Measurements from ENCODE around the gene ANXA1.

ANXA1 gene

GRCh38 chr9:73135394-73135793, 16.3 kb upstream of the ANXA1 start:
- TF ChIP-seq TAF1 (IDR thresholded peaks at IDR 0.05; ENCODE audit: low read depth, low read length) (no peak), POLR2A (IDR thresholded peaks at IDR 0.05; ENCODE audit: low read depth, low read length) (no peak), SPI1 (IDR thresholded peaks at IDR 0.05; ENCODE audit: low read depth, low read length) (no peak), POU2F2 (IDR thresholded peaks at IDR 0.05; ENCODE audit: low read depth, low read length) (no peak), POLR2AphosphoS5 (IDR thresholded peaks at IDR 0.05; ENCODE audit: low read depth, low read length) (no peak), PAX5 (IDR thresholded peaks at IDR 0.05; ENCODE audit: insufficient read depth, low read length, severe bottlenecking) (no peak)
- FAIRE-seq: no peak
- no peak for DNase-seq (ENCODE audit: insufficient read length, low spot score)

GRCh38 chr9:73137286-73137899, 14.3 kb upstream of the ANXA1 start:
- FAIRE-seq (no peak), DNase-seq (ENCODE audit: insufficient read length, low spot score) (no peak)
- TF ChIP-seq SPI1 (IDR thresholded peaks at IDR 0.05; ENCODE audit: low read depth, low read length) (no peak), POLR2AphosphoS5 (IDR thresholded peaks at IDR 0.05; ENCODE audit: low read depth, low read length) (no peak), POU2F2 (IDR thresholded peaks at IDR 0.05; ENCODE audit: low read depth, low read length) (no peak), TAF1 (IDR thresholded peaks at IDR 0.05; ENCODE audit: low read depth, low read length) (no peak), PAX5 (IDR thresholded peaks at IDR 0.05; ENCODE audit: insufficient read depth, low read length, severe bottlenecking) (no peak), POLR2A (IDR thresholded peaks at IDR 0.05; ENCODE audit: low read depth, low read length) (no peak)

GRCh38 chr9:73137914-73138313, 13.8 kb upstream of the ANXA1 start:
- no peak for TF ChIP-seq POLR2AphosphoS5 (IDR thresholded peaks at IDR 0.05; ENCODE audit: low read depth, low read length)
- TF ChIP-seq TAF1 (IDR thresholded peaks at IDR 0.05; ENCODE audit: low read depth, low read length): no peak
- TF ChIP-seq SPI1 (IDR thresholded peaks at IDR 0.05; ENCODE audit: low read depth, low read length): no peak
- TF ChIP-seq PAX5 (IDR thresholded peaks at IDR 0.05; ENCODE audit: insufficient read depth, low read length, severe bottlenecking): no peak
- FAIRE-seq (no peak), DNase-seq (ENCODE audit: insufficient read length, low spot score) (no peak)

- 0 out of 2 replicates have a peak, but pooled peaks have one; percentile 9 for TF ChIP-seq SPI1 (IDR thresholded peaks at IDR 0.05; ENCODE audit: low read depth, low read length)
- no peak for TF ChIP-seq TAF1 (IDR thresholded peaks at IDR 0.05; ENCODE audit: low read depth, low read length)
- TF ChIP-seq POU2F2 (IDR thresholded peaks at IDR 0.05; ENCODE audit: low read depth, low read length): no peak
- TF ChIP-seq PAX5 (IDR thresholded peaks at IDR 0.05; ENCODE audit: insufficient read depth, low read length, severe bottlenecking): no peak
- no peak for TF ChIP-seq POLR2AphosphoS5 (IDR thresholded peaks at IDR 0.05; ENCODE audit: low read depth, low read length)
- no peak for TF ChIP-seq POLR2A (IDR thresholded peaks at IDR 0.05; ENCODE audit: low read depth, low read length)
- DNase-seq (ENCODE audit: insufficient read length, low spot score) (no peak), FAIRE-seq (no peak)
Observed at GRCh38 chr9:73138516-73138915, 13.1 kb upstream of the ANXA1 start.

- TF ChIP-seq TAF1 (IDR thresholded peaks at IDR 0.05; ENCODE audit: low read depth, low read length): no peak
- TF ChIP-seq SPI1 (IDR thresholded peaks at IDR 0.05; ENCODE audit: low read depth, low read length): no peak
- TF ChIP-seq POLR2AphosphoS5 (IDR thresholded peaks at IDR 0.05; ENCODE audit: low read depth, low read length): no peak
- no peak for TF ChIP-seq PAX5 (IDR thresholded peaks at IDR 0.05; ENCODE audit: insufficient read depth, low read length, severe bottlenecking)
- no peak for TF ChIP-seq POLR2A (IDR thresholded peaks at IDR 0.05; ENCODE audit: low read depth, low read length)
- TF ChIP-seq POU2F2 (IDR thresholded peaks at IDR 0.05; ENCODE audit: low read depth, low read length): no peak
- FAIRE-seq: no peak
- DNase-seq (ENCODE audit: insufficient read length, low spot score): no peak
Observed at GRCh38 chr9:73141282-73141681, 10.4 kb upstream of the ANXA1 start.

GRCh38 chr9:73143711-73144328, 7.8 kb upstream of the ANXA1 start:
- FAIRE-seq (no peak), DNase-seq (ENCODE audit: insufficient read length, low spot score) (no peak)
- TF ChIP-seq POLR2AphosphoS5 (IDR thresholded peaks at IDR 0.05; ENCODE audit: low read depth, low read length) (no peak), PAX5 (IDR thresholded peaks at IDR 0.05; ENCODE audit: insufficient read depth, low read length, severe bottlenecking) (no peak), SPI1 (IDR thresholded peaks at IDR 0.05; ENCODE audit: low read depth, low read length) (no peak), TAF1 (IDR thresholded peaks at IDR 0.05; ENCODE audit: low read depth, low read length) (no peak), POLR2A (IDR thresholded peaks at IDR 0.05; ENCODE audit: low read depth, low read length) (no peak), POU2F2 (IDR thresholded peaks at IDR 0.05; ENCODE audit: low read depth, low read length) (no peak)

GRCh38 chr9:73146111-73146815, 5.4 kb upstream of the ANXA1 start:
- no peak for TF ChIP-seq POLR2A (IDR thresholded peaks at IDR 0.05; ENCODE audit: low read depth, low read length)
- TF ChIP-seq POLR2AphosphoS5 (IDR thresholded peaks at IDR 0.05; ENCODE audit: low read depth, low read length): no peak
- no peak for TF ChIP-seq SPI1 (IDR thresholded peaks at IDR 0.05; ENCODE audit: low read depth, low read length)
- no peak for TF ChIP-seq TAF1 (IDR thresholded peaks at IDR 0.05; ENCODE audit: low read depth, low read length)
- no peak for TF ChIP-seq PAX5 (IDR thresholded peaks at IDR 0.05; ENCODE audit: insufficient read depth, low read length, severe bottlenecking)
- TF ChIP-seq POU2F2 (IDR thresholded peaks at IDR 0.05; ENCODE audit: low read depth, low read length): no peak
- DNase-seq (ENCODE audit: insufficient read length, low spot score) (no peak), FAIRE-seq (no peak)

GRCh38 chr9:73148447-73148937, 3.2 kb upstream of the ANXA1 start:
- DNase-seq (ENCODE audit: insufficient read length, low spot score) (no peak), FAIRE-seq (no peak)
- TF ChIP-seq POU2F2 (IDR thresholded peaks at IDR 0.05; ENCODE audit: low read depth, low read length): no peak

GRCh38 chr9:73149371-73150067, 2.1 kb upstream of the ANXA1 start:
- TF ChIP-seq POLR2AphosphoS5 (IDR thresholded peaks at IDR 0.05; ENCODE audit: low read depth, low read length) (no peak), SPI1 (IDR thresholded peaks at IDR 0.05; ENCODE audit: low read depth, low read length) (no peak), PAX5 (IDR thresholded peaks at IDR 0.05; ENCODE audit: insufficient read depth, low read length, severe bottlenecking) (no peak), POU2F2 (IDR thresholded peaks at IDR 0.05; ENCODE audit: low read depth, low read length) (no peak), TAF1 (IDR thresholded peaks at IDR 0.05; ENCODE audit: low read depth, low read length) (no peak), POLR2A (IDR thresholded peaks at IDR 0.05; ENCODE audit: low read depth, low read length) (no peak)
- FAIRE-seq (peak; percentile 71), DNase-seq (ENCODE audit: insufficient read length, low spot score) (peak; percentile 2)

Measured in GM12891 (cell line).